Hepatocyte (in vitro differentiated cells): ENCODE measurements around the gene CPT2. TPM values are rescaled to one million over a fixed set of nuclear protein-coding genes. Genes with fewer than 3 reads are reported as not detected.

Experiments
- DNase-seq: peaks from one replicate; pipeline ENCODE4 v3.0.0-alpha.2; 2016; ENCODE audit warnings: low spot score
- H2AFZ ChIP-seq: fragments of 200-600 bp; sonication (generic); 2 replicates; pipeline ENCODE4 v1.6.0; 2016; ENCODE audit warnings: antibody characterized with exemption, mild to moderate bottlenecking
- H3K27ac ChIP-seq: fragments of 200-600 bp; sonication (generic); 2 replicates; pipeline ENCODE4 v1.5.1; 2016; ENCODE audit warnings: mild to moderate bottlenecking
- H3K27me3 ChIP-seq: fragments of 200-600 bp; sonication (generic); 2 replicates; pipeline ENCODE4 v1.6.1; 2016
- H3K36me3 ChIP-seq: fragments of 200-600 bp; sonication (generic); replicated peaks from 2 replicates; pipeline ENCODE4 v1.5.1; 2016; ENCODE audit warnings: low read depth; ENCODE audit not compliant: insufficient read depth
- H3K4me1 ChIP-seq: fragments of 200-600 bp; sonication (generic); 2 replicates; pipeline ENCODE4 v1.5.1; 2016; ENCODE audit warnings: mild to moderate bottlenecking, moderate library complexity; ENCODE audit not compliant: insufficient read depth
- H3K4me2 ChIP-seq: fragments of 200-600 bp; sonication (generic); 2 replicates; pipeline ENCODE4 v1.6.0; 2016
- H3K4me3 ChIP-seq: fragments of 200-600 bp; sonication (generic); 2 replicates; pipeline ENCODE4 v1.5.1; 2016; ENCODE audit warnings: mild to moderate bottlenecking
- H3K79me2 ChIP-seq: fragments of 200-600 bp; sonication (generic); 2 replicates; pipeline ENCODE4 v1.6.0; 2017; ENCODE audit warnings: mild to moderate bottlenecking
- H3K9me2 ChIP-seq: fragments of 200-600 bp; sonication (generic); replicated peaks from 2 replicates; pipeline ENCODE4 v1.6.0; 2017; ENCODE audit warnings: mild to moderate bottlenecking; ENCODE audit not compliant: insufficient read depth
- H3K9me3 ChIP-seq: fragments of 200-600 bp; sonication (generic); 2 replicates; pipeline ENCODE4 v1.5.1; 2016; ENCODE audit warnings: low read depth, mild to moderate bottlenecking
- H4K20me1 ChIP-seq: fragments of 200-600 bp; sonication (generic); 2 replicates; pipeline ENCODE4 v1.6.0; 2016; ENCODE audit warnings: mild to moderate bottlenecking; ENCODE audit not compliant: insufficient read depth, poor library complexity, severe bottlenecking
- EZH2 ChIP-seq: fragments of 200-600 bp; sonication (generic); IDR thresholded peaks from 2 replicates; pipeline ENCODE4 v1.6.1; 2016; ENCODE audit warnings: antibody characterized with exemption, mild to moderate bottlenecking, borderline replicate concordance
- EZH2phosphoT487 ChIP-seq: fragments of 200-600 bp; sonication (generic); IDR thresholded peaks from one replicate; pipeline ENCODE4 v1.6.1; 2018; ENCODE audit warnings: antibody characterized with exemption, mild to moderate bottlenecking, low read depth, moderate library complexity; ENCODE audit not compliant: unreplicated experiment, severe bottlenecking
- WGBS: methylation state at CpG from one replicate; pipeline ENCODE4 v1.1.6; 2016; ENCODE audit warnings: low lambda C conversion rate; ENCODE audit errors: missing lambda C conversion rate; 5-methylcytosine and 5-hydroxymethylcytosine counted together
- polyA plus RNA-seq: library from polyadenylated mRNA; unstranded; fragments of >200 nt; fragmentation: Nextera tagmentation; extraction: Ambion mirVana; gene quantifications from 2 replicates; pipeline ENCODE4 v1.2.1, GENCODE V29; 2016
- total RNA-seq: library from RNA; depleted of rRNA; stranded (reverse); fragments of >200 nt; gene quantifications from 2 replicates; pipeline ENCODE4 v1.2.3, GENCODE V29; 2014
- TF ChIP-seq, protein P1 (sequence below): fragments of 200-600 bp; sonication (generic); IDR thresholded peaks from 2 replicates; pipeline ENCODE4 v1.5.1; 2016; ENCODE audit warnings: antibody characterized with exemption, mild to moderate bottlenecking; ENCODE audit not compliant: poor library complexity

Gene CPT2
- total and polyA plus RNA-seq, 2 experiments from 2014 or later: 25.0 to 29.1 TPM

DNA sequence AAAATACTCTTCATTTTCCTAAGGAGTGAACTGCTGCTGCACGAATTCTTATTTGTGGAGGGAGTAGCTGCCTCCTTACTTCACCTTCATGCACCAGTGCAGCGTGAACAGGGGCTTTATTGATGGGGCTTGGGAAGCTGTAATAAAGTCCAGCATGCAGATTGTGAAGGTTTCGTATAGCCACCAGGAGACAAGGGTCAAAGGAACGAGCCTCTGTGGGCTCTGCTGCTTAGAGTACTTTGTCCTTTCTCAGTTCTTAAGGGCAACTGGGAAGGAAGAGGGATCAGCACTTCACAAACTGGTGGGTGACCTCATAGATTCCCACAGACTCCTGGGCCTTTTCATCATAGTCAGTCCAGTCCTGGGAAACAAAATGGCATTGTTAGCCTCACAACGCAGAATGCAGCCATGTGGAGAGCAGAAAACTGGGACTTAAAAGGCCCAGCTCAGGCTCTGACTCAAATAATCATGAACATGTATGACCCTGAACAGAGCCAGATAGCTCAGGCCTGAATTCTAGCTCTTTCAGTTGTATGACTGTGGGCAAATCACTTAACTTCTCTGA lies 17.8 kb downstream of the CPT2 start:
- peaks cover 5% of the 10 kb centered on the region for H3K4me1 ChIP-seq
- WGBS: 85% methylated on average over 5 of the region's 5 CpGs
- TF ChIP-seq EZH2 (no peak), EZH2phosphoT487 (no peak)
- TF ChIP-seq, protein P1, sequence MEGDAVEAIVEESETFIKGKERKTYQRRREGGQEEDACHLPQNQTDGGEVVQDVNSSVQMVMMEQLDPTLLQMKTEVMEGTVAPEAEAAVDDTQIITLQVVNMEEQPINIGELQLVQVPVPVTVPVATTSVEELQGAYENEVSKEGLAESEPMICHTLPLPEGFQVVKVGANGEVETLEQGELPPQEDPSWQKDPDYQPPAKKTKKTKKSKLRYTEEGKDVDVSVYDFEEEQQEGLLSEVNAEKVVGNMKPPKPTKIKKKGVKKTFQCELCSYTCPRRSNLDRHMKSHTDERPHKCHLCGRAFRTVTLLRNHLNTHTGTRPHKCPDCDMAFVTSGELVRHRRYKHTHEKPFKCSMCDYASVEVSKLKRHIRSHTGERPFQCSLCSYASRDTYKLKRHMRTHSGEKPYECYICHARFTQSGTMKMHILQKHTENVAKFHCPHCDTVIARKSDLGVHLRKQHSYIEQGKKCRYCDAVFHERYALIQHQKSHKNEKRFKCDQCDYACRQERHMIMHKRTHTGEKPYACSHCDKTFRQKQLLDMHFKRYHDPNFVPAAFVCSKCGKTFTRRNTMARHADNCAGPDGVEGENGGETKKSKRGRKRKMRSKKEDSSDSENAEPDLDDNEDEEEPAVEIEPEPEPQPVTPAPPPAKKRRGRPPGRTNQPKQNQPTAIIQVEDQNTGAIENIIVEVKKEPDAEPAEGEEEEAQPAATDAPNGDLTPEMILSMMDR: no peak
- H3K79me2 ChIP-seq: peaks cover 14% of the 10 kb centered on the region
- no peak overlapping the region for H3K4me2 ChIP-seq
- no peaks in the 10 kb centered on the region for H3K36me3 ChIP-seq
- no peaks in the 10 kb centered on the region for H3K9me3 ChIP-seq
- DNase-seq: no peak
- no peaks in the 10 kb centered on the region for H3K27me3 ChIP-seq
- H3K27ac ChIP-seq: peak overlapping the region; percentile 31
- H2AFZ ChIP-seq: no peak overlapping the region
- H3K9me2 ChIP-seq: no peaks in the 10 kb centered on the region
- H3K4me3 ChIP-seq: no peak overlapping the region
- no peaks in the 10 kb centered on the region for H4K20me1 ChIP-seq

DNA sequence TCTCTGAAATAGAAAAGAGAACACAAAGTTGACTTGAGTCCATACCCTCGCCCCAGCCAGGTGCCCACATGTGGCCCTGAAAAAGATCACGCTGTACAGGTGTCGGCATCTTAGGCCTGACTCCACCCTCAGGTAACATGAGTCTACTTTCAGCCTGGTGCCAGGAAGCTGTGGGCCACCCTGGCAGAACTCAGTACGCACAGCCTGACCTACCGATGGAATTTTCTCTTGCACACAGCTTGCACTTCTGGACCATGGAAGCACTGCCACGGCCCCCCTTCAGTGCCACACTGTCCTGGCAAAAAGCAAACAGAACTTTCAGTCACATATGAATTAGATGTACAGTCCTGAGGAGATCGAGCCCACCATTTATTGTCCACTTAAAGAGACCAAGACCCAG lies 21.6 kb downstream of the CPT2 start:
- Histone ChIP-seq H3K4me1 (peaks cover 12% of the 10 kb centered on the region), H3K36me3 (no peaks in the 10 kb centered on the region), H3K79me2 (peaks cover 15% of the 10 kb centered on the region), H3K4me2 (no peak overlapping the region), H4K20me1 (no peaks in the 10 kb centered on the region), H3K27ac (no peak overlapping the region), H3K9me3 (no peaks in the 10 kb centered on the region), H2AFZ (no peak overlapping the region), H3K27me3 (no peaks in the 10 kb centered on the region), H3K9me2 (no peaks in the 10 kb centered on the region), H3K4me3 (no peak overlapping the region)
- DNase-seq: no peak
- TF ChIP-seq EZH2phosphoT487: no peak
- TF ChIP-seq, protein P1: no peak
- TF ChIP-seq EZH2: no peak
- WGBS: 95% methylated on average over 7 of the region's 7 CpGs

DNA sequence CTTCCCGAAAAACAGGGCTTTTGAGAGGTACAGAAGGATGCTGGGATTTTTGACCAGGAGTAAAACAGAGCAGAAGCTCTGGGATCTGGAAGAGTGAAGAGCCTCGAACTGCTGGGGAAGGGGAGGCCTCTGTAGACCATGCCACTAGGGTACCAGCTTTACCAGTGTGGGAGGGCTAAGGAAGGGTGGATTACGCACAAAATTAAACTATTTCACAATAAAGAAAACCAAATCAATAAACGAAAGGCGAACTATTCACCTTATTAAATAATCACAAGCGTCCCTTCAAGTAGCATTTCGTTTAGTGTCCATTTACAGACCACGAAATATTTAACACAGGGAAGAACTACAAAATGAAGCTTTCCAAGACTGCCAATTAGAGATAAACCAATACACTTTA lies 23.1 kb downstream of the CPT2 start:
- TF ChIP-seq EZH2 (no peak), EZH2phosphoT487 (no peak)
- TF ChIP-seq, protein P1: no peak

More for the DNA sequence above, 23.1 kb downstream of the CPT2 start:
- Histone ChIP-seq H3K79me2 (peaks cover 15% of the 10 kb centered on the region), H3K27ac (peak overlapping the region; percentile 98), H3K4me2 (peak overlapping the region; percentile 80), H3K9me3 (no peaks in the 10 kb centered on the region), H4K20me1 (no peaks in the 10 kb centered on the region), H2AFZ (peak overlapping the region; percentile 45), H3K36me3 (no peaks in the 10 kb centered on the region), H3K27me3 (no peaks in the 10 kb centered on the region), H3K9me2 (no peaks in the 10 kb centered on the region), H3K4me3 (peak overlapping the region; percentile 72), H3K4me1 (peaks cover 12% of the 10 kb centered on the region)
- no peak for DNase-seq
- WGBS: 33% methylated on average over 8 of the region's 8 CpGs
